ENCODE data around the gene CNTN1.

Gene CNTN1

GRCh38 chr12:40691913-40692764, at the start of gene CNTN1:
TSS of gene CNTN1 (plus strand) at chr12:40692439.
- DNase-seq, result no peak

- DNase-seq, result no peak
Observed at GRCh38 chr12:40643506-40643905, 48.7 kb upstream of the CNTN1 start.

GRCh38 chr12:40643976-40644375, 48.3 kb upstream of the CNTN1 start:
- DNase-seq, result no peak

- DNase-seq, result no peak
Observed at GRCh38 chr12:40644708-40645107, 47.5 kb upstream of the CNTN1 start.

GRCh38 chr12:40645361-40645760, 46.9 kb upstream of the CNTN1 start:
- DNase-seq, result no peak

- no peak for DNase-seq
Observed at GRCh38 chr12:40646456-40646855, 45.8 kb upstream of the CNTN1 start.

GRCh38 chr12:40646911-40647310, 45.3 kb upstream of the CNTN1 start:
- DNase-seq, result no peak

- no peak for DNase-seq
Observed at GRCh38 chr12:40647651-40648050, 44.6 kb upstream of the CNTN1 start.

GRCh38 chr12:40648519-40648918, 43.7 kb upstream of the CNTN1 start:
- no peak for DNase-seq

- no peak for DNase-seq
Observed at GRCh38 chr12:40650038-40650704, 42.1 kb upstream of the CNTN1 start.

- no peak for DNase-seq
Observed at GRCh38 chr12:40655451-40655850, 36.8 kb upstream of the CNTN1 start.

GRCh38 chr12:40662366-40662765, 29.9 kb upstream of the CNTN1 start:
- DNase-seq, result no peak

- DNase-seq, result no peak
Observed at GRCh38 chr12:40663781-40664180, 28.5 kb upstream of the CNTN1 start.

GRCh38 chr12:40668099-40668529, 24.1 kb upstream of the CNTN1 start:
- no peak for DNase-seq

- DNase-seq, result no peak
Observed at GRCh38 chr12:40672741-40673271, 19.4 kb upstream of the CNTN1 start.

- no peak for DNase-seq
Observed at GRCh38 chr12:40681148-40681547, 11.1 kb upstream of the CNTN1 start.

GRCh38 chr12:40684986-40685385, 7.3 kb upstream of the CNTN1 start:
- DNase-seq, result no peak

- no peak for DNase-seq
Observed at GRCh38 chr12:40688085-40688725, 4.0 kb upstream of the CNTN1 start.

GRCh38 chr12:40689576-40689975, 2.7 kb upstream of the CNTN1 start:
- no peak for DNase-seq

- DNase-seq, result no peak
Observed at GRCh38 chr12:40692765-40693206, 547 bp downstream of the CNTN1 start.

GRCh38 chr12:40693207-40693821, 1.1 kb downstream of the CNTN1 start:
- DNase-seq, result no peak

GRCh38 chr12:40697566-40698259, 5.5 kb downstream of the CNTN1 start:
- DNase-seq, result no peak

All from hematopoietic multipotent progenitor cell treated with erythropoietin and hydrocortisone succinate and interleukin-3 and kit ligand, for 8 days (in vitro differentiated cells).